H1 (cell line): ENCODE measurements around the gene HIPK1. TPM values are rescaled to one million over a fixed set of nuclear protein-coding genes. Genes with fewer than 3 reads are reported as not detected.

Experiments
- CTCF ChIA-PET: fragments of 300-600 bp; sonication (Branson Sonifier 250); formaldehyde crosslinking; loops from one replicate; lab custom pipeline; 2021; ENCODE audit not compliant: partially characterized antibody; lab: Charles Lee
- POLR2A ChIA-PET: fragments of 300-600 bp; sonication (Branson Sonifier 250); formaldehyde crosslinking; loops from one replicate; lab custom pipeline; 2021; ENCODE audit warnings: inconsistent platforms; ENCODE audit not compliant: partially characterized antibody; lab: Charles Lee
- DNase-seq, 2 experiments: peaks; one replicate each; pipeline versions ENCODE4 v3.0.0 to v3.0.0-alpha.2; 2010 to 2022; ENCODE audit warnings: low spot score in 2 of 2, low read depth in 1 of 2, mixed read lengths in 1 of 2
- FAIRE-seq: peaks from 2 replicates; lab custom pipeline; 2011; peaks lifted over from hg19 to GRCh38; lab: Jason Lieb, UNC
- H2AFZ ChIP-seq: 2 replicates; pipeline ENCODE4 v1.8.1; 2012; ENCODE audit warnings: low read length, inconsistent platforms
- H2AK5ac ChIP-seq: 2 replicates; pipeline ENCODE4 v1.6.1; 2013; ENCODE audit warnings: low read depth, low read length
- H2BK120ac ChIP-seq: replicated peaks from 2 replicates; pipeline ENCODE3; 2013; ENCODE audit warnings: low read depth, low read length, inconsistent platforms
- H2BK12ac ChIP-seq: 2 replicates; pipeline ENCODE4 v1.6.1; 2013; ENCODE audit warnings: low read depth, low read length
- H2BK15ac ChIP-seq: 2 replicates; pipeline ENCODE4 v1.6.1; 2013; ENCODE audit warnings: low read length
- H2BK20ac ChIP-seq: 2 replicates; pipeline ENCODE4 v1.6.1; 2013; ENCODE audit warnings: low read length
- H2BK5ac ChIP-seq: 2 replicates; pipeline ENCODE4 v1.6.1; 2013; ENCODE audit warnings: low read depth, low read length
- H3K14ac ChIP-seq: 2 replicates; pipeline ENCODE4 v1.6.1; 2013; ENCODE audit warnings: inconsistent platforms; ENCODE audit not compliant: insufficient read length
- H3K18ac ChIP-seq: 2 replicates; pipeline ENCODE4 v1.6.1; 2013; ENCODE audit warnings: low read length; ENCODE audit errors: extremely low read depth
- H3K23ac ChIP-seq: 2 replicates; pipeline ENCODE4 v1.6.1; 2013; ENCODE audit warnings: inconsistent platforms; ENCODE audit not compliant: insufficient read length
- H3K23me2 ChIP-seq: 2 replicates; pipeline ENCODE4 v1.6.1; 2013; ENCODE audit warnings: low read depth, low read length
- H3K27ac ChIP-seq: 2 replicates; pipeline ENCODE4 v1.6.1; 2011; ENCODE audit warnings: low read depth, low read length, inconsistent platforms
- H3K27me3 ChIP-seq, 4 experiments: replicated peaks in 1 of 4; 1 replicate in 1 of 4; 2 replicates in 3 of 4; pipeline versions ENCODE4 v1.6.1 to v1.8.1; 2011 to 2013; ENCODE audit warnings: low read length in 3 of 4, mild to moderate bottlenecking in 3 of 4, inconsistent platforms in 2 of 4, mixed read lengths in 2 of 4, moderate library complexity in 1 of 4; ENCODE audit not compliant: control insufficient read depth in 3 of 4, insufficient read depth in 3 of 4; ENCODE audit errors: extremely low read depth in 1 of 4
- H3K36me3 ChIP-seq, 4 experiments: 2 replicates each; pipeline versions ENCODE4 v1.6.1 to v1.8.1; 2011 to 2013; ENCODE audit warnings: mild to moderate bottlenecking in 4 of 4, low read length in 3 of 4, moderate library complexity in 2 of 4, control low read depth in 1 of 4, inconsistent platforms in 1 of 4; ENCODE audit not compliant: insufficient read depth in 4 of 4, control insufficient read depth in 2 of 4
- H3K4ac ChIP-seq: replicated peaks from 2 replicates; pipeline ENCODE3; 2013; ENCODE audit warnings: low read length, low read depth, mixed read lengths, inconsistent platforms; ENCODE audit not compliant: insufficient read length
- H3K4me1 ChIP-seq, 4 experiments: replicated peaks in 1 of 4; 1 replicate in 1 of 4; 2 replicates in 3 of 4; pipeline versions ENCODE4 v1.6.1 to v1.8.1; 2011 to 2013; ENCODE audit warnings: low read length in 3 of 4, inconsistent platforms in 2 of 4, mixed read lengths in 1 of 4; ENCODE audit not compliant: insufficient read depth in 4 of 4, control insufficient read depth in 3 of 4
- H3K4me2 ChIP-seq, 2 experiments: 2 replicates each; pipeline versions ENCODE4 v1.6.1 to v1.8.1; 2011 to 2013; ENCODE audit warnings: low read depth in 2 of 2, low read length in 2 of 2, control low read depth in 1 of 2, inconsistent platforms in 1 of 2, mild to moderate bottlenecking in 1 of 2; ENCODE audit not compliant: insufficient read depth in 1 of 2
- H3K4me3 ChIP-seq, 4 experiments: fragments of 200-600, 300-600 bp in 1 of 4; sonication (generic), shearing (Covaris generic), sonication (Bioruptor Twin) in 1 of 4; 2 replicates each; pipeline versions ENCODE4 v1.5.1 to v1.8.1; 2011 to 2016; ENCODE audit warnings: low read length in 4 of 4, low read depth in 3 of 4, control low read depth in 2 of 4, inconsistent platforms in 2 of 4, mild to moderate bottlenecking in 2 of 4, mixed read lengths in 1 of 4, moderate library complexity in 1 of 4; ENCODE audit not compliant: insufficient read depth in 2 of 4; ENCODE audit errors: extremely low read depth in 1 of 4
- H3K56ac ChIP-seq: replicated peaks from 2 replicates; pipeline ENCODE3; 2013; ENCODE audit warnings: low read depth, mild to moderate bottlenecking, mixed read lengths, low read length, inconsistent platforms; ENCODE audit not compliant: insufficient read length
- H3K79me1 ChIP-seq: 2 replicates; pipeline ENCODE4 v1.6.1; 2013; ENCODE audit warnings: low read depth, low read length, control low read depth
- H3K79me2 ChIP-seq, 2 experiments: 2 replicates each; pipeline versions ENCODE4 v1.6.1 to v1.8.1; 2012 to 2013; ENCODE audit warnings: low read length in 2 of 2, mild to moderate bottlenecking in 2 of 2, inconsistent platforms in 1 of 2; ENCODE audit not compliant: insufficient read depth in 2 of 2, control insufficient read depth in 1 of 2
- H3K9ac ChIP-seq, 4 experiments: replicated peaks in 1 of 4; 1 replicate in 1 of 4; 2 replicates in 3 of 4; pipeline versions ENCODE4 v1.6.1 to v1.8.1; 2011 to 2013; ENCODE audit warnings: low read depth in 3 of 4, low read length in 3 of 4, control low read depth in 2 of 4, mild to moderate bottlenecking in 2 of 4, moderate library complexity in 2 of 4, inconsistent platforms in 1 of 4; ENCODE audit errors: extremely low read depth in 1 of 4
- H3K9me3 ChIP-seq, 2 experiments: 2 replicates each; pipeline versions ENCODE4 v1.6.1 to v1.8.1; 2012 to 2013; ENCODE audit warnings: mild to moderate bottlenecking in 2 of 2, moderate library complexity in 2 of 2, control low read depth in 1 of 2, inconsistent platforms in 1 of 2, low read depth in 1 of 2, low read length in 1 of 2, mixed read lengths in 1 of 2; ENCODE audit not compliant: insufficient read depth in 2 of 2
- H4K20me1 ChIP-seq, 2 experiments: replicated peaks in 1 of 2; 2 replicates each; pipeline versions ENCODE3 to v1.8.1; 2011 to 2013; ENCODE audit warnings: inconsistent platforms in 2 of 2, low read length in 2 of 2, mild to moderate bottlenecking in 1 of 2; ENCODE audit not compliant: insufficient read depth in 2 of 2, control insufficient read depth in 1 of 2
- H4K5ac ChIP-seq: 2 replicates; pipeline ENCODE4 v1.6.1; 2013; ENCODE audit warnings: low read length, low read depth, mixed read lengths, inconsistent platforms; ENCODE audit not compliant: insufficient read length
- H4K8ac ChIP-seq: 2 replicates; pipeline ENCODE4 v1.8.0; 2013; ENCODE audit warnings: mild to moderate bottlenecking, moderate library complexity, low read length, inconsistent platforms; ENCODE audit not compliant: insufficient read depth; ENCODE audit errors: extremely low read depth
- H4K91ac ChIP-seq: replicated peaks from 2 replicates; pipeline ENCODE3; 2013; ENCODE audit warnings: low read length, mixed read lengths, inconsistent platforms; ENCODE audit not compliant: insufficient read length
- CEBPB ChIP-seq: IDR thresholded peaks from 2 replicates; pipeline ENCODE4 v1.6.1; 2012; ENCODE audit warnings: low read depth, low read length
- CREB1 ChIP-seq: IDR thresholded peaks from 2 replicates; pipeline ENCODE4 v1.6.1; 2012; ENCODE audit warnings: inconsistent platforms
- CTCF ChIP-seq, 3 experiments: IDR thresholded peaks; 1 replicate in 2 of 3; 2 replicates in 1 of 3; pipeline versions ENCODE4 v1.5.1 to v1.6.1; 2011; ENCODE audit warnings: low read length in 3 of 3, mild to moderate bottlenecking in 3 of 3, inconsistent platforms in 2 of 3, low read depth in 1 of 3, moderate library complexity in 1 of 3; ENCODE audit not compliant: insufficient read depth in 1 of 3; ENCODE audit errors: control extremely low read depth in 1 of 3
- WGBS, 2 experiments: shearing (Covaris generic) in 1 of 2; methylation state at CpG; one replicate each; pipeline versions ENCODE4 v1.1.6 to v1.1.7; 2013 to 2015; ENCODE audit warnings: low lambda C conversion rate in 2 of 2, mixed read lengths in 2 of 2, inconsistent platforms in 1 of 2, low coverage in 1 of 2, missing lambda C conversion rate in 1 of 2; ENCODE audit not compliant: insufficient replicate concordance in 2 of 2, insufficient coverage in 1 of 2, insufficient read length in 1 of 2; ENCODE audit errors: extremely low coverage in 1 of 2, missing lambda C conversion rate in 1 of 2; 5-methylcytosine and 5-hydroxymethylcytosine counted together
- polyA plus RNA-seq, 7 experiments: library from polyadenylated mRNA; depleted of rRNA in 3 of 7; stranded (reverse) in 5 of 7; unstranded in 2 of 7; fragments of >200 nt in 5 of 7; fragments of 200-250 nt in 2 of 7; gene quantifications; 1 replicate in 5 of 7; 2 replicates in 1 of 7; 4 replicates in 1 of 7; pipeline versions ENCODE4 v1.2.1 to v1.2.3, GENCODE V29; 2011 to 2013; ENCODE audit warnings: missing spikeins in 2 of 7, mixed read lengths in 2 of 7
- total RNA-seq: library from RNA; stranded (reverse); fragmentation: NEBNext Ultra II Directional; extraction: Animal tissue kit (Norgen Biotek cat#: 25700); gene quantifications from 2 replicates; pipeline ENCODE4 v1.2.1, GENCODE V29; 2021

The HIPK1 gene
- total and polyA plus RNA-seq, 2 of the 8 experiments (the other 6 are each of a cell fraction or from before 2014, with no cell fraction given), result 46.2 to 64.3 TPM

DNA sequence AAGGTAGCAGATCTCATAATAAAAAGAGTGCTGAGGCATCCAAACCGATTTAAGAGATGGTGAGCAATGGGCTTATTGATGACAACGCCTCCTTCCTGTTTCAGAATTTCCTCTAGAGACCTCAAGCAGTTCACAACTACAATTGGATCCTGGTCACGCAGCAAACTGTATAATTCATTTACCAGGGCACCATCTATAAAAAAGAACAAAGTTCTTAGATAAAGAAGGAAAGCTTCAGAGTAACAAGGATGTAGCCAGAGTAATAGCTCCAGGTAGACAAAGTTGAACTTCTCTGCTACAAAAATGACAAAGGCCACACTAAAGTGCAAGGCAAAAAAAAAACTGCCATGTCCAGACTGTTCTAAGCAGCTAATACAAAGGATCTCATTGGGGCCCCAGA, 27.9 kb upstream of the HIPK1 start:
- Histone ChIP-seq H3K18ac (no peak overlapping the region), H2BK20ac (no peak overlapping the region), H3K4me1 (peaks cover 0 to 3% (median under 1%) of the 10 kb centered on the region in 4 experiments; a peak in 5 of 7 replicates), H3K36me3 (peaks cover 0 to 10% (median 4%) of the 10 kb centered on the region in 4 experiments; a peak in 6 of 8 replicates), H4K91ac (no peak overlapping the region), H3K56ac (no peak overlapping the region), H3K4me2 (no peak overlapping the region), H3K27ac (no peak overlapping the region), H3K79me2 (no peaks in the 10 kb centered on the region), H2BK120ac (no peak overlapping the region), H2AK5ac (no peak overlapping the region), H3K79me1 (no peaks in the 10 kb centered on the region), H3K4ac (no peak overlapping the region), H3K23ac (no peak overlapping the region), H3K14ac (no peak overlapping the region), H3K23me2 (peaks cover 7% of the 10 kb centered on the region), H3K27me3 (no peaks in the 10 kb centered on the region), H3K9me3 (no peaks in the 10 kb centered on the region), H2BK15ac (no peak overlapping the region), H3K4me3 (no peak overlapping the region), H2AFZ (no peak overlapping the region), H2BK5ac (no peak overlapping the region), H3K9ac (no peak overlapping the region), H2BK12ac (no peak overlapping the region), H4K5ac (no peak overlapping the region), H4K20me1 (no peaks in the 10 kb centered on the region), H4K8ac (no peak overlapping the region)
- DNase-seq (no peak), FAIRE-seq (no peak)
- POLR2A ChIA-PET, result no interaction called here
- WGBS, 2 experiments, result 82% methylated on average over 3 of the region's 3 CpGs; no CpG with 5 or more reads in 1 of the 2 experiments
- CTCF ChIA-PET, result no interaction called here
- no peak for TF ChIP-seq CTCF (IDR thresholded peaks at IDR 0.05; ENCODE audit: control extremely low read depth in 1 of 3, insufficient read depth in 1 of 3, low read depth in 1 of 3, low read length in 3 of 3)
- no peak for TF ChIP-seq CEBPB
- TF ChIP-seq CREB1, result no peak
